Stimulated activated CD4-positive, alpha-beta T cell treated with anti-CD3 and anti-CD28 coated beads, Interleukin-12 subunit alpha, Interleukin-12 subunit beta, amount 100 ng/mL, for 24 hours (primary cell): Measurements from ENCODE around the gene CLCNKB.

Source experiments
- DNase-seq, 2 experiments: peaks; one replicate each; pipeline ENCODE4 v3.0.0-alpha.2; 2020; ENCODE audit warnings: low read depth in 2 of 2

CLCNKB gene

GRCh38 chr1:16094453-16095158 is 51.0 kb downstream of the CLCNKB start:
- no peak for DNase-seq

GRCh38 chr1:16095447-16095846 is 51.9 kb downstream of the CLCNKB start:
- no peak for DNase-seq

DNA sequence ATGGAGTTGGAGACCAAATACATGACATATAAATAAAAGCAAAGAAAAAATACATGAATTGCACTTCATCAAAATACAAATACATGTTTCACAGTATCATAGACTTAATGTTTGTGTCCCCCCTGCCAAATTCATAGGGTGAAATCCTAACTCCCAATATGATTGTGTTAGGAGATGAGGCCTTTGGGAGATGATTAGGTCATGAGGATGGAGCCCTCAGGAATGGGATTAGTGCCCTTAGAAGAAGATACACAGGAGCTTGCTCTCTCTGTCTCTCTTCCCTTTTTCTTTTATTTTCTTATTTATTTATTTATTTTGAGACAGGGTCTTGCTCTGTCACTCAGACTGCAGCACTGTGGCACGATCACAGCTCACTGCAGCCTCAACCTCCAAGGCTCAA is 55.8 kb downstream of the CLCNKB start:
- DNase-seq: no peak

DNA sequence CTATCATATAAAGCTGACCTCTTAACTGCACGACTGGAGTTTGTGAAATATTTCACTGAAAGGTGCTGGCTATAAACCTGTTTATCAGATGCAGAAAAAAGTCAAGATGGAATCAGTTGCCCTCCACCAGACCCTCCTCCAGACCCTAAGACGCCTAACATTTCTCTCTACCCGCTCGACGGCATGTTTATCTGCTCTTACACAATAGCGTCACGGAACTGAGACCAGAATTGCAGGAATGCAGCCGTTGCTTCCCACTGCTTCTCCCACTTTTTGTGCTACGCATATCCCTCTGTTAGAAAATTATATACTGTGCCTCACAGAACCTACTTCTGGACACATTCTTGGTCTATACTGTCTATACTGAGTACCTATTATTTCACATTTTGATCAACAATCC is 58.0 kb downstream of the CLCNKB start:
- DNase-seq: no peak
